Subcutaneous adipose tissue (tissue), 4 donors: Measurements from ENCODE around the gene SLC9A7. TPM values are rescaled to one million over a fixed set of nuclear protein-coding genes. Genes with fewer than 3 reads are reported as not detected.

Experiments used
- total RNA-seq, 4 donors: library from RNA; depleted of rRNA; stranded (reverse); fragments of >200 nt; gene quantifications; one replicate each; pipeline ENCODE4 v1.1.0, GENCODE V29; 2016
- TF ChIP-seq, protein P1 (sequence below): fragments of 450-650 bp; IDR thresholded peaks from one replicate; pipeline ENCODE4 v1.5.1; 2016; ENCODE audit warnings: low read depth, mild to moderate bottlenecking, control low read depth, antibody characterized with exemption, moderate library complexity

Gene SLC9A7
- total RNA-seq, 4 donors from 2014 or later, result 1.5 to 15.5 (median 4.5) TPM

GRCh38 chrX:46750889-46751288 is 8.0 kb downstream of the SLC9A7 start:
- TF ChIP-seq, protein P1, sequence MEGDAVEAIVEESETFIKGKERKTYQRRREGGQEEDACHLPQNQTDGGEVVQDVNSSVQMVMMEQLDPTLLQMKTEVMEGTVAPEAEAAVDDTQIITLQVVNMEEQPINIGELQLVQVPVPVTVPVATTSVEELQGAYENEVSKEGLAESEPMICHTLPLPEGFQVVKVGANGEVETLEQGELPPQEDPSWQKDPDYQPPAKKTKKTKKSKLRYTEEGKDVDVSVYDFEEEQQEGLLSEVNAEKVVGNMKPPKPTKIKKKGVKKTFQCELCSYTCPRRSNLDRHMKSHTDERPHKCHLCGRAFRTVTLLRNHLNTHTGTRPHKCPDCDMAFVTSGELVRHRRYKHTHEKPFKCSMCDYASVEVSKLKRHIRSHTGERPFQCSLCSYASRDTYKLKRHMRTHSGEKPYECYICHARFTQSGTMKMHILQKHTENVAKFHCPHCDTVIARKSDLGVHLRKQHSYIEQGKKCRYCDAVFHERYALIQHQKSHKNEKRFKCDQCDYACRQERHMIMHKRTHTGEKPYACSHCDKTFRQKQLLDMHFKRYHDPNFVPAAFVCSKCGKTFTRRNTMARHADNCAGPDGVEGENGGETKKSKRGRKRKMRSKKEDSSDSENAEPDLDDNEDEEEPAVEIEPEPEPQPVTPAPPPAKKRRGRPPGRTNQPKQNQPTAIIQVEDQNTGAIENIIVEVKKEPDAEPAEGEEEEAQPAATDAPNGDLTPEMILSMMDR, result no peak

DNA sequence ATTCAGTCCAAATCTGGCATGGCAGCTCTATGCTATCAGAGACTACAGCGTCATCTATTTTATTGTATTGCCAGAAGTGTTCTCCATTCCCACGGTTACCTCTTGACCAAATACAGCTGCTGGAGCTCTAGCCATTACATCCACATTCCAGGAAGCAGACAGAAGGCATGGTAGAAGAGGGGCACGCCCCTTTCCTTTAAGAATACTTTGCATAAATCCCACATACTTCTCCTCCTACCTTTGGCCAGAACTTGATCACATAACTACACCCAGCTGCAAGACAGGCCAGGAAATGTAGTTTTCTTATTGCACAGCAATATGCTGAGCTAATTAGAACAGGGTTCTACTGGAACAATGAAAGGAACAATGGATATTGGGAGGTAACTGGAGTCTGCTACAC is 14.9 kb downstream of the SLC9A7 start:
- TF ChIP-seq, protein P1, result no peak

DNA sequence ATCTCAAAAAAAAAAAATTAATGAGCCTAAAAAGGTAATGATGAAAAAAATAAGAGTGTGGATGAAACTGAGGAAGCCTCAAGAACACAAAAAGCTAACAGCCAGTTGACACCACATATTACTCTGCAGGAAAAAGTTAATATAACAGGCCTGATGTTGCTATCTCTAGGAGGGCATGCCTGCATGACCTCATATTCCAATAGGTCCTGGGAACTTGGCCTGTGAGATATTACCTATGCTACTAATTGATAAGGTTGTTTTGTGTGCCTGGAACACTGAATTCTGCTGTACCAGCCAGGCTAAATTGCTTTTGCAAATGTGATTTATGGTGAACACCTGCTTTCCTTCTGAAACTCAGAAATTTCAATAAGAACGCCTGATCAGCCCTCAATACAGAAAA is 15.9 kb downstream of the SLC9A7 start:
- TF ChIP-seq, protein P1, result no peak

- TF ChIP-seq, protein P1, result no peak
Observed at GRCh38 chrX:46739736-46740135, 19.2 kb downstream of the SLC9A7 start.

DNA sequence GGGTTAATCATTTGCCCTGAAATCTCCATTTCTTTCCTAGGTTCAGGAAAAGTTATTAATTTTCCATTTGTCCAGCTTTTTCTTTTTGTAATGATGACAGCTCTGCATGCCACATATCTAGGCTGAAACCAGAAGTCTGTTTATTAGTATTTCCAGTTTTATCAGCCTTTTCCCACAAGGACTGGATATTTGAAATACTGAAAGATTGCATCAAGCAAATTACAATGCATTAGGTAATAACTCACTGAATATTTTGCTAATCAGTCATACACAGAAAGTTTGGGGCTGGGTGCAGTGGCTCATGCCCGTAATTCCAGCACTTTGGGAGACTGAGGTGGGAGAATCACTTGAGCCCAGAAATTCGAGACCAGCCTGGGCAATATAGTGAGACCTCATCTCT is 21.5 kb downstream of the SLC9A7 start:
- TF ChIP-seq, protein P1, result no peak

DNA sequence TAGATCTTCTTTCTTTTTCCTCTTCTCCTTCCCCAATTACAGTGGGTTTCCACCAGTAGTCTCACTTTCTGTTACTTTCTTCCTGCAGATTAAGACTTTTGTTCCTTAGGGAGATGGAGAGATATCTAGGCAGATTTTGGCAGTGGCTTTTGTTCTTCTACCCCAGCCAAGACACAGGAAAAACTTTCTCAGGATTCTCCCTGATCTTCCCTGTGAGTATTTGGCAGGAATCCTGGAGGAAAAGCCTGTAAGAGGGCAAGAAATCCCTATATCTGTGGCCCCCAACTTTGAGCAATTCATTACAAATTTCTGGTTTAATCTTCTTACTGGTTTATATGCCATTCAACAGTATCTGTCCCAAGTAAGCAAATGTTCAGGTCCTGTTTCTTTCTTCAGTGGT is 21.9 kb downstream of the SLC9A7 start:
- TF ChIP-seq, protein P1, result no peak

GRCh38 chrX:46735622-46736021 is 23.3 kb downstream of the SLC9A7 start:
- TF ChIP-seq, protein P1, result no peak

- TF ChIP-seq, protein P1, result no peak
Observed at GRCh38 chrX:46733226-46733625, 25.7 kb downstream of the SLC9A7 start.
